ENCODE measurements around the gene GAB1. TPM values are rescaled to one million over a fixed set of nuclear protein-coding genes. Genes with fewer than 3 reads are reported as not detected.

GAB1 gene
- total RNA-seq, 1 donor from 2014 or later: 34.3 TPM

GRCh38 chr4:143424276-143424675 is 87.6 kb downstream of the GAB1 start:
- H3K4me1 Mint-ChIP-seq (ENCODE audit: low read depth): peaks cover 2% of the 10 kb centered on the region
- no peak overlapping the region for H3K27ac Mint-ChIP-seq
- no peak overlapping the region for H3K4me3 Mint-ChIP-seq (ENCODE audit: low read depth)
- TF ChIP-seq CTCF (IDR thresholded peaks at IDR 0.05; ENCODE audit: unreplicated experiment): no peak
- DNase-seq (ENCODE audit: low spot score, unreplicated experiment): no peak
- H3K36me3 Mint-ChIP-seq (ENCODE audit: insufficient read depth): peaks cover 6% of the 10 kb centered on the region
- H3K9me3 Mint-ChIP-seq (ENCODE audit: low read depth): no peaks in the 10 kb centered on the region
- H3K27me3 Mint-ChIP-seq: no peaks in the 10 kb centered on the region

GRCh38 chr4:143431526-143432257 is 95.0 kb downstream of the GAB1 start:
- H3K36me3 Mint-ChIP-seq (ENCODE audit: insufficient read depth): peaks cover 25% of the 10 kb centered on the region
- peaks cover 7% of the 10 kb centered on the region for H3K9me3 Mint-ChIP-seq (ENCODE audit: low read depth)
- no peak overlapping the region for H3K4me3 Mint-ChIP-seq (ENCODE audit: low read depth)
- no peaks in the 10 kb centered on the region for H3K27me3 Mint-ChIP-seq
- DNase-seq (ENCODE audit: low spot score, unreplicated experiment): no peak
- H3K4me1 Mint-ChIP-seq (ENCODE audit: low read depth): peaks cover 2% of the 10 kb centered on the region
- no peak overlapping the region for H3K27ac Mint-ChIP-seq
- no peak for TF ChIP-seq CTCF (IDR thresholded peaks at IDR 0.05; ENCODE audit: unreplicated experiment)

GRCh38 chr4:143432258-143432591 is 95.5 kb downstream of the GAB1 start:
- peaks cover 2% of the 10 kb centered on the region for H3K4me1 Mint-ChIP-seq (ENCODE audit: low read depth)
- no peak for DNase-seq (ENCODE audit: low spot score, unreplicated experiment)
- no peak overlapping the region for H3K4me3 Mint-ChIP-seq (ENCODE audit: low read depth)
- H3K27ac Mint-ChIP-seq: no peak overlapping the region
- peaks cover 7% of the 10 kb centered on the region for H3K9me3 Mint-ChIP-seq (ENCODE audit: low read depth)
- TF ChIP-seq CTCF (IDR thresholded peaks at IDR 0.05; ENCODE audit: unreplicated experiment): no peak
- H3K27me3 Mint-ChIP-seq: no peaks in the 10 kb centered on the region
- H3K36me3 Mint-ChIP-seq (ENCODE audit: insufficient read depth): peaks cover 25% of the 10 kb centered on the region

GRCh38 chr4:143433231-143433630 is 96.6 kb downstream of the GAB1 start:
- DNase-seq (ENCODE audit: low spot score, unreplicated experiment): no peak
- no peak for TF ChIP-seq CTCF (IDR thresholded peaks at IDR 0.05; ENCODE audit: unreplicated experiment)
- Mint-ChIP-seq H3K9me3 (ENCODE audit: low read depth) (peaks cover 7% of the 10 kb centered on the region), H3K4me1 (ENCODE audit: low read depth) (peaks cover 8% of the 10 kb centered on the region), H3K36me3 (ENCODE audit: insufficient read depth) (peaks cover 29% of the 10 kb centered on the region), H3K27me3 (no peaks in the 10 kb centered on the region), H3K27ac (peak overlapping the region; percentile 43), H3K4me3 (ENCODE audit: low read depth) (no peak overlapping the region)

- peaks cover 1% of the 10 kb centered on the region for H3K9me3 Mint-ChIP-seq (ENCODE audit: low read depth)
- TF ChIP-seq CTCF (IDR thresholded peaks at IDR 0.05; ENCODE audit: unreplicated experiment): no peak
- no peak overlapping the region for H3K27ac Mint-ChIP-seq
- no peaks in the 10 kb centered on the region for H3K27me3 Mint-ChIP-seq
- peaks cover 8% of the 10 kb centered on the region for H3K4me1 Mint-ChIP-seq (ENCODE audit: low read depth)
- no peak overlapping the region for H3K4me3 Mint-ChIP-seq (ENCODE audit: low read depth)
- DNase-seq (ENCODE audit: low spot score, unreplicated experiment): no peak
- H3K36me3 Mint-ChIP-seq (ENCODE audit: insufficient read depth): peaks cover 26% of the 10 kb centered on the region
These were observed 99.3 kb downstream of the GAB1 start for GRCh38 chr4:143435955-143436354.
